Measurements from ENCODE around the gene DYRK3. TPM values are rescaled to one million over a fixed set of nuclear protein-coding genes. Genes with fewer than 3 reads are reported as not detected.

DYRK3 gene
- total and polyA plus RNA-seq, 2 donors (not counting 1 experiment from before 2014, with no cell fraction given): 10.2 to 38.5 TPM

GRCh38 chr1:206646504-206646903, 11.2 kb downstream of the DYRK3 start:
- no peaks in the 10 kb centered on the region for H3K9me3 ChIP-seq (ENCODE audit: control insufficient read depth, insufficient read depth, low read depth, low read length)
- DNase-seq (ENCODE audit: low read depth in 2 of 2): no peak
- H4K20me1 ChIP-seq (ENCODE audit: control insufficient read depth, extremely low read depth, insufficient read depth, low read length): no peaks in the 10 kb centered on the region
- H3K79me2 ChIP-seq (ENCODE audit: control insufficient read depth, insufficient read depth, low read length): no peaks in the 10 kb centered on the region
- no peak for TF ChIP-seq EZH2 (IDR thresholded peaks at IDR 0.05; ENCODE audit: low read length, missing control alignments)
- no peak for TF ChIP-seq CTCF (conservative IDR thresholded peaks at IDR 0.05 in 1 of 2, IDR thresholded peaks at IDR 0.05 in 1 of 2; ENCODE audit: low read depth in 1 of 2, low read length in 2 of 2)
- H3K27ac ChIP-seq (ENCODE audit: insufficient read depth, low read length): no peak overlapping the region
- no peaks in the 10 kb centered on the region for H3K27me3 ChIP-seq (ENCODE audit: control insufficient read depth, insufficient read depth, low read length)
- H3K36me3 ChIP-seq (ENCODE audit: control insufficient read depth, insufficient read depth, low read length): peaks cover 6% of the 10 kb centered on the region
- H3K4me2 ChIP-seq (ENCODE audit: extremely low read depth, insufficient read depth, low read length): no peak overlapping the region
- H3K9ac ChIP-seq (ENCODE audit: insufficient read depth, low read length): no peak overlapping the region
- no peak overlapping the region for H3K4me3 ChIP-seq (replicated peaks in 1 of 4; ENCODE audit: control extremely low read depth in 1 of 4, insufficient read depth in 1 of 4, low read depth in 3 of 4, low read length in 4 of 4)
- no peaks in the 10 kb centered on the region for H3K4me1 ChIP-seq (ENCODE audit: control insufficient read depth, extremely low read depth, insufficient read depth, low read length)
- no peak overlapping the region for H2AFZ ChIP-seq (ENCODE audit: low read length)

GRCh38 chr1:206647224-206647623, 11.9 kb downstream of the DYRK3 start:
- H3K27me3 ChIP-seq (ENCODE audit: control insufficient read depth, insufficient read depth, low read length): no peaks in the 10 kb centered on the region
- no peak overlapping the region for H2AFZ ChIP-seq (ENCODE audit: low read length)
- H4K20me1 ChIP-seq (ENCODE audit: control insufficient read depth, extremely low read depth, insufficient read depth, low read length): no peaks in the 10 kb centered on the region
- H3K79me2 ChIP-seq (ENCODE audit: control insufficient read depth, insufficient read depth, low read length): no peaks in the 10 kb centered on the region
- no peak overlapping the region for H3K4me2 ChIP-seq (ENCODE audit: extremely low read depth, insufficient read depth, low read length)
- no peak for DNase-seq (ENCODE audit: low read depth in 2 of 2)
- no peak for TF ChIP-seq EZH2 (IDR thresholded peaks at IDR 0.05; ENCODE audit: low read length, missing control alignments)
- TF ChIP-seq CTCF (conservative IDR thresholded peaks at IDR 0.05 in 1 of 2, IDR thresholded peaks at IDR 0.05 in 1 of 2; ENCODE audit: low read depth in 1 of 2, low read length in 2 of 2): no peak
- no peaks in the 10 kb centered on the region for H3K4me1 ChIP-seq (ENCODE audit: control insufficient read depth, extremely low read depth, insufficient read depth, low read length)
- no peak overlapping the region for H3K27ac ChIP-seq (ENCODE audit: insufficient read depth, low read length)
- no peaks in the 10 kb centered on the region for H3K9me3 ChIP-seq (ENCODE audit: control insufficient read depth, insufficient read depth, low read depth, low read length)
- no peak overlapping the region for H3K4me3 ChIP-seq (replicated peaks in 1 of 4; ENCODE audit: control extremely low read depth in 1 of 4, insufficient read depth in 1 of 4, low read depth in 3 of 4, low read length in 4 of 4)
- no peak overlapping the region for H3K9ac ChIP-seq (ENCODE audit: insufficient read depth, low read length)
- peaks cover 8% of the 10 kb centered on the region for H3K36me3 ChIP-seq (ENCODE audit: control insufficient read depth, insufficient read depth, low read length)

- Histone ChIP-seq H3K79me2 (ENCODE audit: control insufficient read depth, insufficient read depth, low read length) (no peaks in the 10 kb centered on the region), H3K4me3 (replicated peaks in 1 of 4; ENCODE audit: control extremely low read depth in 1 of 4, insufficient read depth in 1 of 4, low read depth in 3 of 4, low read length in 4 of 4) (no peak overlapping the region), H3K4me1 (ENCODE audit: control insufficient read depth, extremely low read depth, insufficient read depth, low read length) (no peaks in the 10 kb centered on the region), H3K9me3 (ENCODE audit: control insufficient read depth, insufficient read depth, low read depth, low read length) (no peaks in the 10 kb centered on the region), H4K20me1 (ENCODE audit: control insufficient read depth, extremely low read depth, insufficient read depth, low read length) (no peaks in the 10 kb centered on the region), H3K27ac (ENCODE audit: insufficient read depth, low read length) (no peak overlapping the region), H2AFZ (ENCODE audit: low read length) (no peak overlapping the region), H3K36me3 (ENCODE audit: control insufficient read depth, insufficient read depth, low read length) (peaks cover 8% of the 10 kb centered on the region), H3K4me2 (ENCODE audit: extremely low read depth, insufficient read depth, low read length) (no peak overlapping the region), H3K9ac (ENCODE audit: insufficient read depth, low read length) (no peak overlapping the region), H3K27me3 (ENCODE audit: control insufficient read depth, insufficient read depth, low read length) (no peaks in the 10 kb centered on the region)
- TF ChIP-seq CTCF (conservative IDR thresholded peaks at IDR 0.05 in 1 of 2, IDR thresholded peaks at IDR 0.05 in 1 of 2; ENCODE audit: low read depth in 1 of 2, low read length in 2 of 2): no peak
- TF ChIP-seq EZH2 (IDR thresholded peaks at IDR 0.05; ENCODE audit: low read length, missing control alignments): no peak
- no peak for DNase-seq (ENCODE audit: low read depth in 2 of 2)
Measured at GRCh38 chr1:206649261-206649921, 14.1 kb downstream of the DYRK3 start.
